Measurements from ENCODE around the gene ANHX.

GRCh38 chr12:133204264-133204603 lies 31.4 kb downstream of the ANHX start:
- TF ChIP-seq EZH2 (IDR thresholded peaks at IDR 0.05; ENCODE audit: low read depth, low read length, severe bottlenecking): no peak
- TF ChIP-seq TAF1 (IDR thresholded peaks at IDR 0.05; ENCODE audit: low read depth, low read length): no peak
- no peak for TF ChIP-seq SIRT6 (IDR thresholded peaks at IDR 0.05; ENCODE audit: low read length)
- no peak for TF ChIP-seq POLR2AphosphoS5 (IDR thresholded peaks at IDR 0.05; ENCODE audit: low read depth, low read length)

All from H1 (cell line).